ENCODE measurements around the gene RNF20.

RNF20 gene

DNA sequence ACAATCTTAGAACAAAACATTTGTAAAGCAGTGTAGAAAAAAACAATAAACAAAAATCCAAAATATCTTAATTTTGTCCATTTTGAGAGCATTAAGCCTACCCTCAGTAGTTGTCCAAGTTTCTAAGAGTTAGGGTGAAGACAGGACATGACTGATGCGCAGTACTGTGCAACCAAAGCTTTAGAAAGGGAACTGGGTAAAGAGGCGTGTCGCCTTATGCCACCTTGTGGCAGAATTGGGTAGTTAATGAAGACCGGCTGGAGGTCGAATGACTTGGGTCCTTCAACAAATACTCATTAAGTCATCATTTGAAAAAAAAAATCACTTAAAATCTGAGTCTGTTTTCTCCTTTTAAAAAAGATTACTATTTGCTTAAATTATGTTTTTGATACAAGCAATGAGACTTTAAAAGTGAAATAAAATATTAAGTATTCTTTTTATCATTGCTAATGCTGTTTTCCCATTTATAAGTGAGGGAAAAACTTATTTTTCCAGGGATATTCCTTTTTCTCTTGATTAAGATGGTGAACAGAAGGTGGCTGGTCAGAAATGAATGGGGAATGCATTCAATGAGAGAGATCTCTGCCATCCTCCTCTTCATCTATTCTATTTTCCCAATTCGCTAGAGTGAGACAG is 3.5 kb upstream of the RNF20 start:
- TF ChIP-seq, protein P1, sequence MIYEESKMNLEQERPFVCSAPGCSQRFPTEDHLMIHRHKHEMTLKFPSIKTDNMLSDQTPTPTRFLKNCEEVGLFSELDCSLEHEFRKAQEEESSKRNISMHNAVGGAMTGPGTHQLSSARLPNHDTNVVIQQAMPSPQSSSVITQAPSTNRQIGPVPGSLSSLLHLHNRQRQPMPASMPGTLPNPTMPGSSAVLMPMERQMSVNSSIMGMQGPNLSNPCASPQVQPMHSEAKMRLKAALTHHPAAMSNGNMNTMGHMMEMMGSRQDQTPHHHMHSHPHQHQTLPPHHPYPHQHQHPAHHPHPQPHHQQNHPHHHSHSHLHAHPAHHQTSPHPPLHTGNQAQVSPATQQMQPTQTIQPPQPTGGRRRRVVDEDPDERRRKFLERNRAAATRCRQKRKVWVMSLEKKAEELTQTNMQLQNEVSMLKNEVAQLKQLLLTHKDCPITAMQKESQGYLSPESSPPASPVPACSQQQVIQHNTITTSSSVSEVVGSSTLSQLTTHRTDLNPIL (CRISPR knock-in tag; IDR thresholded peaks at IDR 0.05; ENCODE audit: low read depth): no peak
- TF ChIP-seq, protein P2, sequence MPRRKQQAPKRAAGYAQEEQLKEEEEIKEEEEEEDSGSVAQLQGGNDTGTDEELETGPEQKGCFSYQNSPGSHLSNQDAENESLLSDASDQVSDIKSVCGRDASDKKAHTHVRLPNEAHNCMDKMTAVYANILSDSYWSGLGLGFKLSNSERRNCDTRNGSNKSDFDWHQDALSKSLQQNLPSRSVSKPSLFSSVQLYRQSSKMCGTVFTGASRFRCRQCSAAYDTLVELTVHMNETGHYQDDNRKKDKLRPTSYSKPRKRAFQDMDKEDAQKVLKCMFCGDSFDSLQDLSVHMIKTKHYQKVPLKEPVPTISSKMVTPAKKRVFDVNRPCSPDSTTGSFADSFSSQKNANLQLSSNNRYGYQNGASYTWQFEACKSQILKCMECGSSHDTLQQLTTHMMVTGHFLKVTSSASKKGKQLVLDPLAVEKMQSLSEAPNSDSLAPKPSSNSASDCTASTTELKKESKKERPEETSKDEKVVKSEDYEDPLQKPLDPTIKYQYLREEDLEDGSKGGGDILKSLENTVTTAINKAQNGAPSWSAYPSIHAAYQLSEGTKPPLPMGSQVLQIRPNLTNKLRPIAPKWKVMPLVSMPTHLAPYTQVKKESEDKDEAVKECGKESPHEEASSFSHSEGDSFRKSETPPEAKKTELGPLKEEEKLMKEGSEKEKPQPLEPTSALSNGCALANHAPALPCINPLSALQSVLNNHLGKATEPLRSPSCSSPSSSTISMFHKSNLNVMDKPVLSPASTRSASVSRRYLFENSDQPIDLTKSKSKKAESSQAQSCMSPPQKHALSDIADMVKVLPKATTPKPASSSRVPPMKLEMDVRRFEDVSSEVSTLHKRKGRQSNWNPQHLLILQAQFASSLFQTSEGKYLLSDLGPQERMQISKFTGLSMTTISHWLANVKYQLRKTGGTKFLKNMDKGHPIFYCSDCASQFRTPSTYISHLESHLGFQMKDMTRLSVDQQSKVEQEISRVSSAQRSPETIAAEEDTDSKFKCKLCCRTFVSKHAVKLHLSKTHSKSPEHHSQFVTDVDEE (CRISPR knock-in tag; IDR thresholded peaks at IDR 0.05): no peak
- no peak for TF ChIP-seq ESRRG (CRISPR knock-in tag; IDR thresholded peaks at IDR 0.05)
- no peak for TF ChIP-seq RARB (CRISPR knock-in tag; IDR thresholded peaks at IDR 0.05)
- no peak for TF ChIP-seq OSR1 (CRISPR knock-in tag; IDR thresholded peaks at IDR 0.05)
- TF ChIP-seq CSRNP3 (CRISPR knock-in tag; IDR thresholded peaks at IDR 0.05): no peak
- TF ChIP-seq ARNTL (CRISPR knock-in tag; IDR thresholded peaks at IDR 0.05; ENCODE audit: borderline replicate concordance, low read depth): no peak
- TF ChIP-seq PATZ1 (CRISPR knock-in tag; IDR thresholded peaks at IDR 0.05; ENCODE audit: borderline replicate concordance): no peak
- ATAC-seq: peak; percentile 58

GRCh38 chr9:101536351-101536750 is 2.7 kb downstream of the RNF20 start:
- no peak for ATAC-seq
- no peak for TF ChIP-seq RARB (CRISPR knock-in tag; IDR thresholded peaks at IDR 0.05)
- no peak for TF ChIP-seq ZFP3 (CRISPR knock-in tag; IDR thresholded peaks at IDR 0.05)
- TF ChIP-seq, protein P3, sequence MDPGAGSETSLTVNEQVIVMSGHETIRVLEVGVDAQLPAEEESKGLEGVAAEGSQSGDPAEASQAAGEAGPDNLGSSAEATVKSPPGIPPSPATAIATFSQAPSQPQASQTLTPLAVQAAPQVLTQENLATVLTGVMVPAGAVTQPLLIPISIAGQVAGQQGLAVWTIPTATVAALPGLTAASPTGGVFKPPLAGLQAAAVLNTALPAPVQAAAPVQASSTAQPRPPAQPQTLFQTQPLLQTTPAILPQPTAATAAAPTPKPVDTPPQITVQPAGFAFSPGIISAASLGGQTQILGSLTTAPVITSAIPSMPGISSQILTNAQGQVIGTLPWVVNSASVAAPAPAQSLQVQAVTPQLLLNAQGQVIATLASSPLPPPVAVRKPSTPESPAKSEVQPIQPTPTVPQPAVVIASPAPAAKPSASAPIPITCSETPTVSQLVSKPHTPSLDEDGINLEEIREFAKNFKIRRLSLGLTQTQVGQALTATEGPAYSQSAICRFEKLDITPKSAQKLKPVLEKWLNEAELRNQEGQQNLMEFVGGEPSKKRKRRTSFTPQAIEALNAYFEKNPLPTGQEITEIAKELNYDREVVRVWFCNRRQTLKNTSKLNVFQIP (CRISPR knock-in tag; IDR thresholded peaks at IDR 0.05; ENCODE audit: borderline replicate concordance, low read depth): no peak
- TF ChIP-seq GLIS3 (CRISPR knock-in tag; IDR thresholded peaks at IDR 0.05): no peak
- TF ChIP-seq ZNF8 (CRISPR knock-in tag; IDR thresholded peaks at IDR 0.05): no peak
- TF ChIP-seq PPARA (CRISPR knock-in tag; IDR thresholded peaks at IDR 0.05; ENCODE audit: borderline replicate concordance): no peak

- no peak for ATAC-seq
- TF ChIP-seq ZNF565 (CRISPR knock-in tag; conservative IDR thresholded peaks at IDR 0.05; ENCODE audit: low read depth): no peak
- no peak for TF ChIP-seq TCF4 (CRISPR knock-in tag; IDR thresholded peaks at IDR 0.05; ENCODE audit: borderline replicate concordance)
- TF ChIP-seq ZNF70 (CRISPR knock-in tag; IDR thresholded peaks at IDR 0.05): no peak
- no peak for TF ChIP-seq RARB (CRISPR knock-in tag; IDR thresholded peaks at IDR 0.05)
- no peak for TF ChIP-seq ARNTL (CRISPR knock-in tag; IDR thresholded peaks at IDR 0.05; ENCODE audit: borderline replicate concordance, low read depth)
- no peak for TF ChIP-seq PATZ1 (CRISPR knock-in tag; IDR thresholded peaks at IDR 0.05; ENCODE audit: borderline replicate concordance)
- TF ChIP-seq, protein P1 (CRISPR knock-in tag; IDR thresholded peaks at IDR 0.05; ENCODE audit: low read depth): no peak
- no peak for TF ChIP-seq ESRRG (CRISPR knock-in tag; IDR thresholded peaks at IDR 0.05)
- TF ChIP-seq ZC3H10 (CRISPR knock-in tag; IDR thresholded peaks at IDR 0.05): no peak
- no peak for TF ChIP-seq CSDC2 (CRISPR knock-in tag; IDR thresholded peaks at IDR 0.05)
These were observed 3.3 kb downstream of the RNF20 start for GRCh38 chr9:101536938-101537337.
